T-helper 1 cell treated with Interleukin-12 subunit alpha and Interleukin-12 subunit beta and Interleukin-4 antibody, amounts not matched to agents 30 μg/mL and 1 μg/mL, for 36 hours (primary cell): ENCODE results near the gene LRRC56.

Source experiments
- H3K27ac Mint-ChIP-seq: one replicate; pipeline ENCODE4 v1.8.0; 2021; ENCODE audit warnings: mild to moderate bottlenecking, mixed read lengths
- H3K27me3 Mint-ChIP-seq: one replicate; pipeline ENCODE4 v1.8.0; 2021; ENCODE audit warnings: low read depth, mixed read lengths
- H3K36me3 Mint-ChIP-seq: one replicate; pipeline ENCODE4 v1.8.0; 2021; ENCODE audit warnings: low read depth, mixed read lengths
- H3K4me1 Mint-ChIP-seq: one replicate; pipeline ENCODE4 v1.8.0; 2021; ENCODE audit warnings: low read depth, mixed read lengths
- H3K4me3 Mint-ChIP-seq: one replicate; pipeline ENCODE4 v1.8.0; 2021; ENCODE audit warnings: mild to moderate bottlenecking, moderate library complexity, mixed read lengths
- H3K9me3 Mint-ChIP-seq: one replicate; pipeline ENCODE4 v1.8.0; 2021; ENCODE audit warnings: mixed read lengths

The LRRC56 gene

GRCh38 chr11:536841-537621 lies at the start of gene LRRC56:
Gene LRRC56, plus strand, starts transcription at chr11:537527. Its CDS starts 3,158 bp downstream, at chr11:540685.
- Mint-ChIP-seq H3K36me3 (no peaks in the 10 kb centered on the region), H3K4me3 (peak within 1 kb of the TSS; percentile 87), H3K27me3 (peaks cover 3% of the 10 kb centered on the region), H3K4me1 (peaks cover 3% of the 10 kb centered on the region), H3K9me3 (no peaks in the 10 kb centered on the region), H3K27ac (peak within 1 kb of the TSS; percentile 85)

GRCh38 chr11:487571-488021 lies 49.7 kb upstream of the LRRC56 start:
- H3K9me3 Mint-ChIP-seq = no peaks in the 10 kb centered on the region
- no peak overlapping the region for H3K4me3 Mint-ChIP-seq
- H3K27me3 Mint-ChIP-seq = no peaks in the 10 kb centered on the region
- peaks cover 2% of the 10 kb centered on the region for H3K36me3 Mint-ChIP-seq
- H3K27ac Mint-ChIP-seq = no peak overlapping the region
- H3K4me1 Mint-ChIP-seq = no peaks in the 10 kb centered on the region

GRCh38 chr11:488062-488461 lies 49.3 kb upstream of the LRRC56 start:
- Mint-ChIP-seq H3K4me1 (no peaks in the 10 kb centered on the region), H3K9me3 (no peaks in the 10 kb centered on the region), H3K36me3 (peaks cover 2% of the 10 kb centered on the region)

GRCh38 chr11:488579-488978 lies 48.7 kb upstream of the LRRC56 start:
- H3K4me1 Mint-ChIP-seq = no peaks in the 10 kb centered on the region
- peaks cover 2% of the 10 kb centered on the region for H3K36me3 Mint-ChIP-seq
- H3K9me3 Mint-ChIP-seq = no peaks in the 10 kb centered on the region
- no peak overlapping the region for H3K4me3 Mint-ChIP-seq
- no peak overlapping the region for H3K27ac Mint-ChIP-seq
- H3K27me3 Mint-ChIP-seq = no peaks in the 10 kb centered on the region

More at GRCh38 chr11:488062-488461, 49.3 kb upstream of the LRRC56 start:
- no peak overlapping the region for H3K27ac Mint-ChIP-seq
- H3K4me3 Mint-ChIP-seq = no peak overlapping the region
- no peaks in the 10 kb centered on the region for H3K27me3 Mint-ChIP-seq

- no peaks in the 10 kb centered on the region for H3K9me3 Mint-ChIP-seq
- H3K27ac Mint-ChIP-seq = no peak overlapping the region
- no peaks in the 10 kb centered on the region for H3K27me3 Mint-ChIP-seq
- peaks cover 2% of the 10 kb centered on the region for H3K36me3 Mint-ChIP-seq
- no peak overlapping the region for H3K4me3 Mint-ChIP-seq
- no peaks in the 10 kb centered on the region for H3K4me1 Mint-ChIP-seq
These were observed 48.3 kb upstream of the LRRC56 start for GRCh38 chr11:488992-489391.

- H3K4me1 Mint-ChIP-seq = no peaks in the 10 kb centered on the region
- H3K36me3 Mint-ChIP-seq = peaks cover 4% of the 10 kb centered on the region
- no peaks in the 10 kb centered on the region for H3K9me3 Mint-ChIP-seq
- H3K27me3 Mint-ChIP-seq = no peaks in the 10 kb centered on the region
- H3K4me3 Mint-ChIP-seq = no peak overlapping the region
- no peak overlapping the region for H3K27ac Mint-ChIP-seq
These were observed 47.6 kb upstream of the LRRC56 start for GRCh38 chr11:489610-490185.

- H3K4me3 Mint-ChIP-seq = no peak overlapping the region
- no peak overlapping the region for H3K27ac Mint-ChIP-seq
- H3K27me3 Mint-ChIP-seq = no peaks in the 10 kb centered on the region
- H3K4me1 Mint-ChIP-seq = peaks cover 3% of the 10 kb centered on the region
- no peaks in the 10 kb centered on the region for H3K9me3 Mint-ChIP-seq
- peaks cover 7% of the 10 kb centered on the region for H3K36me3 Mint-ChIP-seq
These were observed 47.0 kb upstream of the LRRC56 start for GRCh38 chr11:490186-490929.

- peaks cover 8% of the 10 kb centered on the region for H3K36me3 Mint-ChIP-seq
- H3K4me1 Mint-ChIP-seq = peaks cover 5% of the 10 kb centered on the region
- H3K9me3 Mint-ChIP-seq = no peaks in the 10 kb centered on the region
- H3K27ac Mint-ChIP-seq = no peak overlapping the region
- no peaks in the 10 kb centered on the region for H3K27me3 Mint-ChIP-seq
- no peak overlapping the region for H3K4me3 Mint-ChIP-seq
These were observed 46.4 kb upstream of the LRRC56 start for GRCh38 chr11:490930-491260.

- H3K27me3 Mint-ChIP-seq = no peaks in the 10 kb centered on the region
- H3K9me3 Mint-ChIP-seq = no peaks in the 10 kb centered on the region
- H3K4me3 Mint-ChIP-seq = no peak overlapping the region
- no peak overlapping the region for H3K27ac Mint-ChIP-seq
- H3K4me1 Mint-ChIP-seq = peaks cover 6% of the 10 kb centered on the region
- peaks cover 10% of the 10 kb centered on the region for H3K36me3 Mint-ChIP-seq
These were observed 46.0 kb upstream of the LRRC56 start for GRCh38 chr11:491358-491757.

- Mint-ChIP-seq H3K36me3 (peaks cover 19% of the 10 kb centered on the region), H3K9me3 (no peaks in the 10 kb centered on the region), H3K27ac (no peak overlapping the region), H3K4me3 (no peak overlapping the region), H3K27me3 (no peaks in the 10 kb centered on the region), H3K4me1 (peaks cover 6% of the 10 kb centered on the region)
These were observed 44.7 kb upstream of the LRRC56 start for GRCh38 chr11:492427-493226.

GRCh38 chr11:494761-495536 lies 42.4 kb upstream of the LRRC56 start:
- H3K27ac Mint-ChIP-seq = no peak overlapping the region
- no peaks in the 10 kb centered on the region for H3K9me3 Mint-ChIP-seq
- no peaks in the 10 kb centered on the region for H3K27me3 Mint-ChIP-seq
- H3K36me3 Mint-ChIP-seq = peaks cover 24% of the 10 kb centered on the region
- H3K4me3 Mint-ChIP-seq = no peak overlapping the region
- peaks cover 6% of the 10 kb centered on the region for H3K4me1 Mint-ChIP-seq

- peaks cover 24% of the 10 kb centered on the region for H3K36me3 Mint-ChIP-seq
- no peak overlapping the region for H3K4me3 Mint-ChIP-seq
- H3K27ac Mint-ChIP-seq = no peak overlapping the region
- no peaks in the 10 kb centered on the region for H3K27me3 Mint-ChIP-seq
- H3K9me3 Mint-ChIP-seq = no peaks in the 10 kb centered on the region
- peaks cover 6% of the 10 kb centered on the region for H3K4me1 Mint-ChIP-seq
These were observed 41.8 kb upstream of the LRRC56 start for GRCh38 chr11:495537-495931.

- H3K27ac Mint-ChIP-seq = no peak overlapping the region
- H3K36me3 Mint-ChIP-seq = peaks cover 28% of the 10 kb centered on the region
- H3K27me3 Mint-ChIP-seq = no peaks in the 10 kb centered on the region
- H3K9me3 Mint-ChIP-seq = no peaks in the 10 kb centered on the region
- H3K4me3 Mint-ChIP-seq = no peak overlapping the region
- H3K4me1 Mint-ChIP-seq = peaks cover 6% of the 10 kb centered on the region
These were observed 40.3 kb upstream of the LRRC56 start for GRCh38 chr11:496834-497564.
